HepG2 (cell line): ENCODE measurements around the gene CADM1. TPM values are rescaled to one million over a fixed set of nuclear protein-coding genes. Genes with fewer than 3 reads are reported as not detected.

ENCODE experiments used
- ARNT2 ChIP-seq: sonication (generic); formaldehyde crosslinking; IDR thresholded peaks from 2 replicates; pipeline ENCODE4 v1.8.0; 2022; ENCODE audit warnings: mild to moderate bottlenecking, low read depth, missing genetic modification reagents, moderate library complexity
- ATRX ChIP-seq: sonication (generic); formaldehyde crosslinking; IDR thresholded peaks from 2 replicates; pipeline ENCODE4 v1.4.0; 2020; ENCODE audit warnings: missing genetic modification reagents, borderline replicate concordance
- CREB1 ChIP-seq, 2 experiments: fragments of 450-650 bp in 1 of 2; IDR thresholded peaks; 2 replicates each; pipeline ENCODE4 v1.6.1; 2016 to 2017; ENCODE audit warnings: control low read depth in 1 of 2, mild to moderate bottlenecking in 1 of 2, missing compliant biosample characterization in 1 of 2, missing genetic modification characterization in 1 of 2
- KLF6 ChIP-seq: IDR thresholded peaks from 2 replicates; pipeline ENCODE4 v1.8.0; 2016; ENCODE audit warnings: missing biosample characterization, missing genetic modification reagents
- KLF9 ChIP-seq: IDR thresholded peaks from 2 replicates; pipeline ENCODE4 v1.6.1; 2016; ENCODE audit warnings: low read depth
- MAZ ChIP-seq, 2 experiments: sonication (generic) in 1 of 2; formaldehyde crosslinking in 1 of 2; IDR thresholded peaks; 2 replicates each; pipeline versions ENCODE4 v1.5.0 to v1.6.1; 2012 to 2020; ENCODE audit warnings: low read depth in 2 of 2, mild to moderate bottlenecking in 2 of 2, borderline replicate concordance in 1 of 2, improper control_type of control experiment in 1 of 2, low read length in 1 of 2, missing genetic modification reagents in 1 of 2, moderate library complexity in 1 of 2
- NCOA5 ChIP-seq: sonication (generic); formaldehyde crosslinking; IDR thresholded peaks from 2 replicates; pipeline ENCODE4 v1.4.0; 2020; ENCODE audit warnings: missing genetic modification reagents
- POLR2A ChIP-seq, 2 experiments: IDR thresholded peaks; 2 replicates each; pipeline ENCODE4 v1.6.1; 2011; ENCODE audit warnings: low read depth in 2 of 2, low read length in 2 of 2, mild to moderate bottlenecking in 1 of 2, moderate library complexity in 1 of 2; ENCODE audit not compliant: insufficient read depth in 1 of 2
- REL ChIP-seq: sonication (generic); formaldehyde crosslinking; conservative IDR thresholded peaks from 2 replicates; pipeline ENCODE4 v1.8.0; 2022; ENCODE audit warnings: mild to moderate bottlenecking, missing genetic modification reagents, moderate library complexity
- TGIF2 ChIP-seq: IDR thresholded peaks from 2 replicates; pipeline ENCODE4 v1.6.1; 2016; ENCODE audit warnings: control low read depth, missing compliant biosample characterization
- ZFAT ChIP-seq: sonication (generic); formaldehyde crosslinking; conservative IDR thresholded peaks from 2 replicates; pipeline ENCODE4 v1.8.1; 2023; ENCODE audit warnings: missing genetic modification reagents, inconsistent platforms
- ZFP82 ChIP-seq: sonication (generic); formaldehyde crosslinking; IDR thresholded peaks from 2 replicates; pipeline ENCODE4 v1.5.1; 2020; ENCODE audit warnings: mild to moderate bottlenecking, missing genetic modification reagents, borderline replicate concordance
- ZFYVE20 ChIP-seq: sonication (generic); formaldehyde crosslinking; IDR thresholded peaks from 2 replicates; pipeline ENCODE4 v1.8.0; 2023; ENCODE audit warnings: low read depth, mild to moderate bottlenecking, moderate library complexity, missing genetic modification reagents, borderline replicate concordance
- ZKSCAN5 ChIP-seq: sonication (generic); formaldehyde crosslinking; IDR thresholded peaks from 2 replicates; pipeline ENCODE4 v1.5.1; 2020; ENCODE audit warnings: mild to moderate bottlenecking, missing genetic modification reagents
- ZNF24 ChIP-seq: fragments of 450-650 bp; IDR thresholded peaks from 2 replicates; pipeline ENCODE4 v1.6.1; 2017; ENCODE audit warnings: antibody characterized with exemption, mild to moderate bottlenecking
- ZNF253 ChIP-seq: sonication (generic); formaldehyde crosslinking; IDR thresholded peaks from 2 replicates; pipeline ENCODE4 v1.8.0; 2022; ENCODE audit warnings: mild to moderate bottlenecking, missing genetic modification reagents, borderline replicate concordance
- ZNF354B ChIP-seq: sonication (generic); formaldehyde crosslinking; IDR thresholded peaks from 2 replicates; pipeline ENCODE4 v1.8.0; 2022; ENCODE audit warnings: mild to moderate bottlenecking, missing genetic modification reagents
- ZNF557 ChIP-seq: sonication (generic); formaldehyde crosslinking; IDR thresholded peaks from 2 replicates; pipeline ENCODE4 v1.4.0; 2020; ENCODE audit warnings: missing genetic modification reagents
- ZNF605 ChIP-seq: sonication (generic); formaldehyde crosslinking; IDR thresholded peaks from 2 replicates; pipeline ENCODE4 v1.8.0; 2022; ENCODE audit warnings: mild to moderate bottlenecking, missing genetic modification reagents
- ZNF670 ChIP-seq: sonication (generic); formaldehyde crosslinking; IDR thresholded peaks from 2 replicates; pipeline ENCODE4 v1.8.0; 2022; ENCODE audit warnings: mild to moderate bottlenecking, missing genetic modification reagents, borderline replicate concordance
- polyA plus RNA-seq, 8 experiments: library from polyadenylated mRNA; depleted of rRNA in 3 of 8; stranded (reverse) in 7 of 8; unstranded in 1 of 8; fragments of >200 nt; fragmentation: Illumina TruSeq in 4 of 8; extraction: Trizol in 4 of 8; gene quantifications; 2 replicates each; pipeline versions ENCODE4 v1.2.1 to v1.2.3, GENCODE V29; 2011 to 2016; ENCODE audit warnings: low read depth in 4 of 8, missing spikeins in 1 of 8, mixed read lengths in 1 of 8; ENCODE audit not compliant: insufficient read depth in 1 of 8
- total RNA-seq, 5 experiments: library from RNA; depleted of rRNA; stranded (reverse); fragments of >200 nt; fragmentation: Illumina TruSeq; extraction: Trizol; gene quantifications; 2 replicates each; pipeline ENCODE4 v1.2.3, GENCODE V29; 2016; ENCODE audit warnings: low read depth in 1 of 5
- TF ChIP-seq, protein P1 (sequence below): IDR thresholded peaks from 2 replicates; pipeline ENCODE4 v1.6.1; 2016; ENCODE audit warnings: low read depth, missing genetic modification reagents, missing compliant biosample characterization
- TF ChIP-seq, protein P2 (sequence below): sonication (generic); formaldehyde crosslinking; IDR thresholded peaks from 2 replicates; pipeline ENCODE4 v1.5.1; 2020; ENCODE audit warnings: missing genetic modification reagents, mild to moderate bottlenecking, borderline replicate concordance
- TF ChIP-seq, protein P3 (sequence below): sonication (generic); formaldehyde crosslinking; IDR thresholded peaks from 2 replicates; pipeline ENCODE4 v1.5.0; 2020; ENCODE audit warnings: mild to moderate bottlenecking, missing genetic modification reagents, moderate library complexity

Gene CADM1
- total and polyA plus RNA-seq, 2 of the 13 experiments (the other 11 are each of a cell fraction or from before 2014, with no cell fraction given): 71.3 to 122 TPM

DNA sequence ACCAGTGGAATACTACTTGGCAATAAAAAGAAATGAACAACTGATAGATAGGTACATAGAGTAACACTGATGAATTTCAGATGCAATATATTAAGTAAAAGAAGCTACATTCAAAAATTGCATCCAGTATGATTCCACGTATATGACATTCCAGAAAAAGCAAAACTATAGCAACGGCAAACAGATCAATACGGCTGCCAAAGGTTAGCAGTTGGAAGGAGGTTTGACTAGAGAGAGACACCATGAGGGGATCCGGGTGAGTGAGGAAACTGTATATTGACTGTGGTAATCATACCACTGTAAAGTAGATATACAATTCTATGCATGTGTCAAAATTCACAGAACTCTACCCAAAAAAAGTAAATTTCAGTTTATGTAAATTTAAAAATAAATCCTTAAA is 28.7 kb downstream of the CADM1 start (continued):
- TF ChIP-seq ZFP82 (CRISPR knock-in tag) (no peak), MAZ (IDR thresholded peaks at IDR 0.05; ENCODE audit: borderline replicate concordance, low read depth, low read length) (no peak), MAZ (CRISPR knock-in tag; IDR thresholded peaks at IDR 0.05; ENCODE audit: low read depth) (no peak), ZNF354B (no peak), ATRX (CRISPR knock-in tag) (no peak), TGIF2 (CRISPR knock-in tag) (no peak), POLR2A (IDR thresholded peaks at IDR 0.05; ENCODE audit: insufficient read depth in 1 of 2, low read depth in 2 of 2, low read length in 2 of 2) (no peak), NCOA5 (no peak), CREB1 (IDR thresholded peaks at IDR 0.05) (no peak), CREB1 (CRISPR knock-in tag; IDR thresholded peaks at IDR 0.05) (no peak), ARNT2 (CRISPR knock-in tag) (no peak), REL (CRISPR knock-in tag) (no peak), ZFYVE20 (CRISPR knock-in tag) (no peak), ZNF670 (no peak), KLF9 (no peak), ZKSCAN5 (no peak), ZFAT (CRISPR knock-in tag) (no peak), ZNF253 (CRISPR knock-in tag) (no peak), ZNF24 (no peak), ZNF557 (CRISPR knock-in tag) (no peak), KLF6 (CRISPR knock-in tag) (no peak), ZNF605 (no peak)
- TF ChIP-seq, protein P1, sequence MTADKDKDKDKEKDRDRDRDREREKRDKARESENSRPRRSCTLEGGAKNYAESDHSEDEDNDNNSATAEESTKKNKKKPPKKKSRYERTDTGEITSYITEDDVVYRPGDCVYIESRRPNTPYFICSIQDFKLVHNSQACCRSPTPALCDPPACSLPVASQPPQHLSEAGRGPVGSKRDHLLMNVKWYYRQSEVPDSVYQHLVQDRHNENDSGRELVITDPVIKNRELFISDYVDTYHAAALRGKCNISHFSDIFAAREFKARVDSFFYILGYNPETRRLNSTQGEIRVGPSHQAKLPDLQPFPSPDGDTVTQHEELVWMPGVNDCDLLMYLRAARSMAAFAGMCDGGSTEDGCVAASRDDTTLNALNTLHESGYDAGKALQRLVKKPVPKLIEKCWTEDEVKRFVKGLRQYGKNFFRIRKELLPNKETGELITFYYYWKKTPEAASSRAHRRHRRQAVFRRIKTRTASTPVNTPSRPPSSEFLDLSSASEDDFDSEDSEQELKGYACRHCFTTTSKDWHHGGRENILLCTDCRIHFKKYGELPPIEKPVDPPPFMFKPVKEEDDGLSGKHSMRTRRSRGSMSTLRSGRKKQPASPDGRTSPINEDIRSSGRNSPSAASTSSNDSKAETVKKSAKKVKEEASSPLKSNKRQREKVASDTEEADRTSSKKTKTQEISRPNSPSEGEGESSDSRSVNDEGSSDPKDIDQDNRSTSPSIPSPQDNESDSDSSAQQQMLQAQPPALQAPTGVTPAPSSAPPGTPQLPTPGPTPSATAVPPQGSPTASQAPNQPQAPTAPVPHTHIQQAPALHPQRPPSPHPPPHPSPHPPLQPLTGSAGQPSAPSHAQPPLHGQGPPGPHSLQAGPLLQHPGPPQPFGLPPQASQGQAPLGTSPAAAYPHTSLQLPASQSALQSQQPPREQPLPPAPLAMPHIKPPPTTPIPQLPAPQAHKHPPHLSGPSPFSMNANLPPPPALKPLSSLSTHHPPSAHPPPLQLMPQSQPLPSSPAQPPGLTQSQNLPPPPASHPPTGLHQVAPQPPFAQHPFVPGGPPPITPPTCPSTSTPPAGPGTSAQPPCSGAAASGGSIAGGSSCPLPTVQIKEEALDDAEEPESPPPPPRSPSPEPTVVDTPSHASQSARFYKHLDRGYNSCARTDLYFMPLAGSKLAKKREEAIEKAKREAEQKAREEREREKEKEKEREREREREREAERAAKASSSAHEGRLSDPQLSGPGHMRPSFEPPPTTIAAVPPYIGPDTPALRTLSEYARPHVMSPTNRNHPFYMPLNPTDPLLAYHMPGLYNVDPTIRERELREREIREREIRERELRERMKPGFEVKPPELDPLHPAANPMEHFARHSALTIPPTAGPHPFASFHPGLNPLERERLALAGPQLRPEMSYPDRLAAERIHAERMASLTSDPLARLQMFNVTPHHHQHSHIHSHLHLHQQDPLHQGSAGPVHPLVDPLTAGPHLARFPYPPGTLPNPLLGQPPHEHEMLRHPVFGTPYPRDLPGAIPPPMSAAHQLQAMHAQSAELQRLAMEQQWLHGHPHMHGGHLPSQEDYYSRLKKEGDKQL (CRISPR knock-in tag): no peak
- TF ChIP-seq, protein P2, sequence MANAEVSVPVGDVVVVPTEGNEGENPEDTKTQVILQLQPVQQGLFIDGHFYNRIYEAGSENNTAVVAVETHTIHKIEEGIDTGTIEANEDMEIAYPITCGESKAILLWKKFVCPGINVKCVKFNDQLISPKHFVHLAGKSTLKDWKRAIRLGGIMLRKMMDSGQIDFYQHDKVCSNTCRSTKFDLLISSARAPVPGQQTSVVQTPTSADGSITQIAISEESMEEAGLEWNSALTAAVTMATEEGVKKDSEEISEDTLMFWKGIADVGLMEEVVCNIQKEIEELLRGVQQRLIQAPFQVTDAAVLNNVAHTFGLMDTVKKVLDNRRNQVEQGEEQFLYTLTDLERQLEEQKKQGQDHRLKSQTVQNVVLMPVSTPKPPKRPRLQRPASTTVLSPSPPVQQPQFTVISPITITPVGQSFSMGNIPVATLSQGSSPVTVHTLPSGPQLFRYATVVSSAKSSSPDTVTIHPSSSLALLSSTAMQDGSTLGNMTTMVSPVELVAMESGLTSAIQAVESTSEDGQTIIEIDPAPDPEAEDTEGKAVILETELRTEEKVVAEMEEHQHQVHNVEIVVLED (CRISPR knock-in tag): no peak
- TF ChIP-seq, protein P3, sequence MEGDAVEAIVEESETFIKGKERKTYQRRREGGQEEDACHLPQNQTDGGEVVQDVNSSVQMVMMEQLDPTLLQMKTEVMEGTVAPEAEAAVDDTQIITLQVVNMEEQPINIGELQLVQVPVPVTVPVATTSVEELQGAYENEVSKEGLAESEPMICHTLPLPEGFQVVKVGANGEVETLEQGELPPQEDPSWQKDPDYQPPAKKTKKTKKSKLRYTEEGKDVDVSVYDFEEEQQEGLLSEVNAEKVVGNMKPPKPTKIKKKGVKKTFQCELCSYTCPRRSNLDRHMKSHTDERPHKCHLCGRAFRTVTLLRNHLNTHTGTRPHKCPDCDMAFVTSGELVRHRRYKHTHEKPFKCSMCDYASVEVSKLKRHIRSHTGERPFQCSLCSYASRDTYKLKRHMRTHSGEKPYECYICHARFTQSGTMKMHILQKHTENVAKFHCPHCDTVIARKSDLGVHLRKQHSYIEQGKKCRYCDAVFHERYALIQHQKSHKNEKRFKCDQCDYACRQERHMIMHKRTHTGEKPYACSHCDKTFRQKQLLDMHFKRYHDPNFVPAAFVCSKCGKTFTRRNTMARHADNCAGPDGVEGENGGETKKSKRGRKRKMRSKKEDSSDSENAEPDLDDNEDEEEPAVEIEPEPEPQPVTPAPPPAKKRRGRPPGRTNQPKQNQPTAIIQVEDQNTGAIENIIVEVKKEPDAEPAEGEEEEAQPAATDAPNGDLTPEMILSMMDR (CRISPR knock-in tag): peak; percentile 47
